ENCODE measurements around the gene TPM3.

Gene TPM3

GRCh38 chr1:154199563-154199879 lies 7.6 kb upstream of the TPM3 start:
- no peak for DNase-seq

GRCh38 chr1:154198756-154199562 lies 7.1 kb upstream of the TPM3 start:
- peak; percentile 12 to 45 for DNase-seq

GRCh38 chr1:154193821-154194220 lies 1.9 kb upstream of the TPM3 start:
- no peak for DNase-seq

GRCh38 chr1:154192476-154192875 lies 576 bp upstream of the TPM3 start:
- DNase-seq, result no peak

- no peak for DNase-seq
Observed at GRCh38 chr1:154190550-154190949, 1.4 kb downstream of the TPM3 start.

GRCh38 chr1:154186852-154187501 lies 4.9 kb downstream of the TPM3 start:
- DNase-seq, result no peak

- DNase-seq, result peak; percentile 72 to 76
Observed at GRCh38 chr1:154186177-154186576, 5.7 kb downstream of the TPM3 start.

GRCh38 chr1:154183046-154183915 lies 8.6 kb downstream of the TPM3 start:
- peak; percentile 95 to 97 for DNase-seq

- peak; percentile 81 to 85 for DNase-seq
Observed at GRCh38 chr1:154182344-154183045, 9.4 kb downstream of the TPM3 start.

GRCh38 chr1:154181944-154182343 lies 10.0 kb downstream of the TPM3 start:
- DNase-seq, result no peak

GRCh38 chr1:154179946-154180687 lies 11.8 kb downstream of the TPM3 start:
- DNase-seq, result no peak

GRCh38 chr1:154178911-154179811 lies 12.7 kb downstream of the TPM3 start:
- no peak for DNase-seq

- peak; percentile 13 to 34 for DNase-seq
Observed at GRCh38 chr1:154178013-154178412, 13.9 kb downstream of the TPM3 start.

GRCh38 chr1:154176337-154176736 lies 15.6 kb downstream of the TPM3 start:
- no peak for DNase-seq

GRCh38 chr1:154174654-154175053 lies 17.2 kb downstream of the TPM3 start:
- DNase-seq, result no peak

- no peak for DNase-seq
Observed at GRCh38 chr1:154171880-154172279, 20.0 kb downstream of the TPM3 start.

- no peak for DNase-seq
Observed at GRCh38 chr1:154171223-154171583, 20.7 kb downstream of the TPM3 start.

- peak; percentile 43 to 75 for DNase-seq
Observed at GRCh38 chr1:154170547-154171222, 21.2 kb downstream of the TPM3 start.

- DNase-seq, result no peak
Observed at GRCh38 chr1:154167461-154167860, 24.4 kb downstream of the TPM3 start.

- DNase-seq, result no peak
Observed at GRCh38 chr1:154166207-154166606, 25.7 kb downstream of the TPM3 start.

GRCh38 chr1:154159554-154159953 lies 32.3 kb downstream of the TPM3 start:
- no peak for DNase-seq
